ENCODE data around the gene COL9A2. TPM values are rescaled to one million over a fixed set of nuclear protein-coding genes. Genes with fewer than 3 reads are reported as not detected.

The COL9A2 gene
- total and polyA plus RNA-seq, 2 donors (not counting 1 experiment from before 2014, with no cell fraction given): 14.8 to 30.6 TPM

- POLR2A ChIA-PET: no interaction called here
- H3K9ac ChIP-seq (ENCODE audit: low read length): no peak overlapping the region
- DNase-seq (no peak), ATAC-seq (ENCODE audit: low read depth) (no peak)
- no peak overlapping the region for H3K4me3 ChIP-seq (ENCODE audit: control extremely low read depth in 1 of 5, extremely low read depth in 1 of 5, insufficient read depth in 1 of 5, low read depth in 2 of 5, low read length in 4 of 5)
- intact Hi-C loops (cut with micrococcal nuclease): no loop called here
- H3K4me1 Mint-ChIP-seq: peaks cover 9% of the 10 kb centered on the region
- no peaks in the 10 kb centered on the region for H3K27me3 Mint-ChIP-seq
- H3K4me2 ChIP-seq (replicated peaks; ENCODE audit: low read depth, low read length, poor library complexity, severe bottlenecking): no peak overlapping the region
- no peak for TF ChIP-seq EZH2 (IDR thresholded peaks at IDR 0.05; ENCODE audit: borderline replicate concordance, insufficient read depth, low read depth, low read length, poor library complexity, severe bottlenecking)
- TF ChIP-seq CTCF (IDR thresholded peaks at IDR 0.05): no peak
- no peaks in the 10 kb centered on the region for H3K9me3 Mint-ChIP-seq (ENCODE audit: insufficient read depth)
- H4K20me1 ChIP-seq (ENCODE audit: control insufficient read depth, insufficient read depth, low read length, poor library complexity, severe bottlenecking): no peaks in the 10 kb centered on the region
- H3K4me1 ChIP-seq (ENCODE audit: control insufficient read depth in 2 of 2, insufficient read depth in 2 of 2, low read length in 2 of 2): peaks cover 6% of the 10 kb centered on the region in 2 donors
- H3K27me3 ChIP-seq (replicated peaks in 1 of 4; ENCODE audit: control extremely low read depth in 1 of 4, control insufficient read depth in 3 of 4, insufficient read depth in 4 of 4, low read length in 3 of 4): no peaks in the 10 kb centered on the region
- CTCF ChIA-PET: no interaction called here
- H3K79me2 ChIP-seq (ENCODE audit: control insufficient read depth, insufficient read depth, low read length): no peaks in the 10 kb centered on the region
- H2AFZ ChIP-seq (ENCODE audit: insufficient read depth, low read depth, low read length, poor library complexity, severe bottlenecking): no peak overlapping the region
- no peaks in the 10 kb centered on the region for H3K9me3 ChIP-seq (ENCODE audit: control extremely low read depth in 1 of 3, control insufficient read depth in 2 of 3, insufficient read depth in 1 of 3, low read length in 2 of 3)
- no peak overlapping the region for H3K27ac ChIP-seq (ENCODE audit: low read length in 2 of 2)
- no peak overlapping the region for H3K4me3 Mint-ChIP-seq
- no peak overlapping the region for H3K27ac Mint-ChIP-seq
- WGBS (ENCODE audit: insufficient coverage): 96% methylated on average over 6 of the region's 6 CpGs
- H3K36me3 ChIP-seq (replicated peaks in 1 of 2; ENCODE audit: control extremely low read depth in 1 of 2, control insufficient read depth in 1 of 2, extremely low read depth in 1 of 2, insufficient read depth in 2 of 2, low read length in 1 of 2): no peaks in the 10 kb centered on the region
Measured at GRCh38 chr1:40307186-40307585, 9.9 kb downstream of the COL9A2 start.

- no peaks in the 10 kb centered on the region for H4K20me1 ChIP-seq (ENCODE audit: control insufficient read depth, insufficient read depth, low read length, poor library complexity, severe bottlenecking)
- ATAC-seq (ENCODE audit: low read depth): no peak
- ChIA-PET POLR2A (no interaction called here), CTCF (no interaction called here)
- H3K9ac ChIP-seq (ENCODE audit: low read length): no peak overlapping the region
- no peaks in the 10 kb centered on the region for H3K36me3 ChIP-seq (replicated peaks in 1 of 2; ENCODE audit: control extremely low read depth in 1 of 2, control insufficient read depth in 1 of 2, extremely low read depth in 1 of 2, insufficient read depth in 2 of 2, low read length in 1 of 2)
- no peak overlapping the region for H3K27ac ChIP-seq (ENCODE audit: low read length in 2 of 2)
- Mint-ChIP-seq H3K9me3 (ENCODE audit: insufficient read depth) (no peaks in the 10 kb centered on the region), H3K4me3 (no peak overlapping the region), H3K27me3 (no peaks in the 10 kb centered on the region), H3K4me1 (peaks cover 4% of the 10 kb centered on the region), H3K27ac (no peak overlapping the region)
- no peak overlapping the region for H3K4me2 ChIP-seq (replicated peaks; ENCODE audit: low read depth, low read length, poor library complexity, severe bottlenecking)
- no peaks in the 10 kb centered on the region for H3K9me3 ChIP-seq (ENCODE audit: control extremely low read depth in 1 of 3, control insufficient read depth in 2 of 3, insufficient read depth in 1 of 3, low read length in 2 of 3)
- H3K27me3 ChIP-seq (replicated peaks in 1 of 4; ENCODE audit: control extremely low read depth in 1 of 4, control insufficient read depth in 3 of 4, insufficient read depth in 4 of 4, low read length in 3 of 4): no peaks in the 10 kb centered on the region
- no peak overlapping the region for H3K4me3 ChIP-seq (ENCODE audit: control extremely low read depth in 1 of 5, extremely low read depth in 1 of 5, insufficient read depth in 1 of 5, low read depth in 2 of 5, low read length in 4 of 5)
- DNase-seq: no peak
- intact Hi-C loops (cut with micrococcal nuclease): no loop called here
- 92% methylated on average over 4 of the region's 4 CpGs for WGBS (ENCODE audit: insufficient coverage)
- H3K4me1 ChIP-seq (ENCODE audit: control insufficient read depth in 2 of 2, insufficient read depth in 2 of 2, low read length in 2 of 2): no peaks in the 10 kb centered on the region
- H3K79me2 ChIP-seq (ENCODE audit: control insufficient read depth, insufficient read depth, low read length): no peaks in the 10 kb centered on the region
- no peak overlapping the region for H2AFZ ChIP-seq (ENCODE audit: insufficient read depth, low read depth, low read length, poor library complexity, severe bottlenecking)
- TF ChIP-seq CTCF (IDR thresholded peaks at IDR 0.05) (no peak), EZH2 (IDR thresholded peaks at IDR 0.05; ENCODE audit: borderline replicate concordance, insufficient read depth, low read depth, low read length, poor library complexity, severe bottlenecking) (no peak)
Measured at GRCh38 chr1:40306296-40306695, 10.8 kb downstream of the COL9A2 start.
